HG03354 (cell line): ENCODE results near the gene GYPC.
"Not testable (repeated sequence)": the region's sequence is repeated elsewhere in the genome, so short reads cannot be mapped to it uniquely, and the experiment has no call there.

Experiments
- ATAC-seq: cut with Tn5 transposase; IDR thresholded peaks from one replicate; pipeline ENCODE4 v1.9.1; 2021; ENCODE audit warnings: mild to moderate bottlenecking; ENCODE audit not compliant: unreplicated experiment, poor library complexity, severe bottlenecking

Gene GYPC

GRCh38 chr2:126692241-126692640, 36.3 kb downstream of the GYPC start:
- not testable (repeated sequence) for ATAC-seq

- ATAC-seq, result not testable (repeated sequence)
These were observed 37.1 kb downstream of the GYPC start for GRCh38 chr2:126692934-126693592.

DNA sequence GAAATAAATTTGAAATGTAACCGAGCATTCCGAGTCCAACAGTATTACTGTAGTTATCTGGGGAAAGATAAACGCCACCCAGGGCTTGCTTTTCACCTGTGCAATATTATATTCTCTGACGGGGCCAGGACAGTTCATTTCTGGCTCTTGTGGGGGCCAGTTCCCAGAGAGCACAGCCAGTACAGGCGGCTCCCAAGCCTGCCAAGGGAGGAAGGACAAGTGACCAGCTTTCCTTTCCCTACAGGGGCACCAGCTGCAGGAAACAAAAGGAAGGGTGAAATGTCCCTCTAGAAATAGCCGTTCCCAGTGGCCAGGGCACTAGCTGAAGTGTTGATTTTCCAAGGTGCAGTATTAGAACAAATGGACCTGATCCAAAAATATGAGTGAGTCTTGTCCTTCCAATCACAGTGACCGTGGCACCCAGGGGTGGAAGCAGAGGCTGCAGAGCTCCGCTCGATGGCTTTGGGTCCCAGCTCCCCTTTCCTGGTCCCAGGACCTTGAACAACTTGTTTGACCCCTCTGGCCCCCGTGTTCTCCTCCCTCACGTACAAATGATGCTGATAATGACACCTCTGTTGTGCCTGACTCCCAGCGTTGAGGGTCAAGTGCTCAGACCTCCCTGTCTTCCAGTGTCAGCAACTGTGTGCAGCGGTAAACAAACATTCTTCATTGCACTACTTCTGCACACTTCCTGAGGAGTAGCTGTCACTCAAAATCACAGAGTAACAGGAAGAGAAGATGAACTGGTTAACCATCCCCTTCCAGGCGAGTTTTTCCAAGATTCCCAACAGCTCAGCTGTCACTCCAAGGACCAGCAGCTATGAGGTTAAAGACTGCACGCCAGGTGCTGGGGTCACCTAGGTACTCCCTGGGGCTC, 40.9 kb downstream of the GYPC start:
- no peak for ATAC-seq

- no peak for ATAC-seq
These were observed 42.4 kb downstream of the GYPC start for GRCh38 chr2:126698376-126698775.

GRCh38 chr2:126699018-126699417, 43.1 kb downstream of the GYPC start:
- no peak for ATAC-seq

DNA sequence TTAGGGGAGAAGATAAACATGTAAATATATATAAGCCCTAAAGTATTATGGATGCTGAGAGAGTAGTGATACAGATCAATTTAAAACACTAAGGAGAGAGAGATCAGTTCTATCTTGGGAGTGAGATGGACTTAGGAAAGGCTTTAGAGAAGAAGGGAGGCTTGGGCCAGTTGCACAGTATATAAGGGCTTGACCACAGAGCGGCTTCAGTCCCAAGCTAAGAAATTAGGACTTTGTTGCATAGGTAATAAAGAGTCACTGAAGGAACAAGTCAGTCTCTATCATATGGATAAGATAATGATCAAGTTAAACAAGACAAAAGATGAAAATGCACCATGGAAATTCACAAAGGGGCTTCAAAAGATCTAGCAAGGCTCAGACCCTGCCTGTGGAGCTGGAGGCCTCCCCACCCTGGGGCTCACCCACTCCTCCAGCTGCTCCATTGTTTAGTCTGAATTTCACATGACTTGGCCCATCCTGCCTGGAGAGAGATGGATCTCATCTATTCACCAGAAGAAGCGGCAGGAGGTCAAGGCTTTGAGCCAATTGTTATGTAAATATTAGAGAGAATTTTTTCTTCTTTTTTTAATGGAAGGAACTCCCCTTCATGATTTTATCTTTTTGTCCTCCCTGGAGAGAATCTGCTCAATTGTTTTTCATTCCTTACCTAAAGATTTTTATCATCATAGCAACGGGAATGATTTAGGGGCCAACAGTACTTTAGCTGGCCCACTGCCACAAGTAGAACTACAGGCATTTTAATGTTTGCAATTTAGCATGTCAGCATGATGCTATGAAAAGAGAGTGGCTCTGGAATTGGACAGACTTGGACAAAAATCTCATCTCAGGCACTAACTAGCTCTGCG, 44.0 kb downstream of the GYPC start:
- ATAC-seq, result no peak

DNA sequence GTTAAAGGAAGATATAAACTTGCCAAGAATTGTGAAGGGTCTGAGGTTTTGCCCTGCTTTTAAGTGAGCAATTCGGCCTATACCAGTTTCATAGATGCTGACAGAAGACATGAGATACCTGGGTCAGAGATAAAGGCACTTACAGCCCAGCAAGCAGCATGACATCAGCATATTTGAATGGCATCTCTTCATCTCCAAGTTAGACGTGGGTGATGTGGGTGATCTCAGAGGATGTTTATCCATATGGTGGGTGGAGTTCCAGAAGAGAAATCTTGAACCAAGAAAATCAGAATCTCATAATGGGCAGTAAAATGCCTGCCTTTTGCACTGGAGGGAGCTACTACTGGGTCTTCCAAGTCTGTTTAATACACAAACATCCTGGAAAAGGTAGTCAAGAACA, 44.7 kb downstream of the GYPC start:
- ATAC-seq, result no peak

GRCh38 chr2:126703311-126703710, 47.4 kb downstream of the GYPC start:
- no peak for ATAC-seq

DNA sequence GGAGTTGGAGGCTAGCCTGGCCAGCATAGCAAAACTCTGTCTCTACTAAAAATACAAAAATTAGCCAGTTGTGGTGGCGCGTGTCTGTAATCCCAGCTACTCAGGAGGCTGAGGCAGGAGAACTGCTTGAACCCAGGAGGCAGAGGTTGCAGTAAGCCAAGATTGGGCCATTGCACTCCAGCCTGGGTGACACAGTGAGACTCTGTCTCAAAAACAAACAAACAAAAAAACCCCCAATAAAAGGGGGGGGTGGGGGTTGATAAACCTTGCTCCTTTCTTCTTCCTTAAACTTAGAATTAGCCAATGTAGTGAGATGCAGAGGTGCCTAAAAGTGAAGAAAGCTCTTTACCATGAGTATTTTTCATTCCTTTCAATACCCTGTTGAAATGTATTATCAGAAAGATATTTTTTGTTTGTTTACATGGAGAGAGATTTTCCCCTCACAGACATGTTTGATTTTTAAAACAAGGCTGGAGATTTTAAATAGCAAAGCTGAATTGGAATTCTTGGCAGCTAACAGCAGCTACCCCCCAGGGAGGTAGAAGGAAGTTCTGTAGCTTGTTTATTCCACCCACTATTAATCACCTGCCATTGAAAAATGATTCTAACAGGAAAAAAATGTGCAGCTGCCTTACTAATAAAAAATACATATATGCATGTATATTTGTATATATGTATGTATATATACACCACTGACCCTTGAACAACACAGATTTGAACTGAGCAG, 48.6 kb downstream of the GYPC start:
- ATAC-seq, result no peak

DNA sequence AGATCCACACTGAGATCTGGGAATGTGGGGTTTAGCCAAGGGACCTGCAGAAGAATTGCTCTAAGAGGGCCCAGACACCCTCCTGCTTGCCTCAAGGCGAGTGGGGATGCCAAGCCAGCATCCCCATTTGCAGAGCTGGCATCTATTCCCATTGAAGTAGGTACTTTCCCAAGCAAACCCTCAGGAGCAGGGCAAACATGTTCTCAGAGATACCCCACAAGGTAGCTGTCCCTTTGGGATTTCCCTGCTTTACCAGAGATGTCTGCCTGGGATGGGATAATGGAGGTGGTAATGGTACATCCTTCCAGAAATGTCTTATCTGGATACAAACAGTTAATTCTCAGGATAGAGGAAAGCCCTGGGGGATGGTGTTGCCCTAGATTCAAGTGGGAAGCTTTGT, 51.2 kb downstream of the GYPC start:
- no peak for ATAC-seq

- no peak for ATAC-seq
These were observed 52.0 kb downstream of the GYPC start for GRCh38 chr2:126707941-126708340.

- no peak for ATAC-seq
These were observed 58.4 kb downstream of the GYPC start for GRCh38 chr2:126714191-126714965.

DNA sequence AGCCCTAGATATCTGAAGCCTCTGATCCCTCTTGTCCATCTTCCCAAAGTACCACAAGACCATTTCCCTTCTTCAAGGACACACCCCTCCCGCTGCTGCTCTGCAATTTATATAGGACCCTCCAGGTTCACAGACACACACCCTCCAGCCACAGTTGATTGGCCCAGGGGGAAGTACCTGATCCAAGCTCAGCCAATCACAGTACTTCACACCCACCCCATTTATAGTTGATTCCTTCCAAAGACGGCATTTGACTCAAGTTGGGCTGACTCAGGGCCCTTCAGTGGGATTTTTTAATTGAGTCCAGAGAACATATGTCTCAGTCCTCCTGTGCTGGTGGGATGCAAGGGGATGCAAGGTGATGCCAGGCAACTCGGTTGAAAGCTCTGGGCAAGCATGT, 59.2 kb downstream of the GYPC start:
- no peak for ATAC-seq

GRCh38 chr2:126715576-126716406, 59.8 kb downstream of the GYPC start:
- ATAC-seq, result no peak

DNA sequence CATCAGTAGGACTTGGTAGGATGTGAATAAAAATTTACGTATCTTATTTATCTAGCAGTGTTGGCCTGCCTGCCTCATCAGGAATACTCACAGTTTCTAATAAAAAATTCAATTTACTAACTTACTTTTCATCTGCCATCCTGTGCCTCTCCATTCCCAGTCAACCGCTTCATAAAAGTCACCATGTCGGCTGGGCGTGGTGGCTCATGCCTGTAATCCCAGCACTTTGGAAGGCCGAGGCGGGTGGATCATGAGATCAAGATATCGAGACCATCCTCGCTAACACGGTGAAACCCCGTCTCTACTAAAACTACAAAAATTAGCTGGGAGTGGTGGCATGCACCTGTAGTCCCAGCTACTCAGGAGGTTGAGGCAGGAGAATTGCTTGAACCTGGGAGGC, 61.3 kb downstream of the GYPC start:
- ATAC-seq, result not testable (repeated sequence)

GRCh38 chr2:126717928-126718327, 62.0 kb downstream of the GYPC start:
- no peak for ATAC-seq

DNA sequence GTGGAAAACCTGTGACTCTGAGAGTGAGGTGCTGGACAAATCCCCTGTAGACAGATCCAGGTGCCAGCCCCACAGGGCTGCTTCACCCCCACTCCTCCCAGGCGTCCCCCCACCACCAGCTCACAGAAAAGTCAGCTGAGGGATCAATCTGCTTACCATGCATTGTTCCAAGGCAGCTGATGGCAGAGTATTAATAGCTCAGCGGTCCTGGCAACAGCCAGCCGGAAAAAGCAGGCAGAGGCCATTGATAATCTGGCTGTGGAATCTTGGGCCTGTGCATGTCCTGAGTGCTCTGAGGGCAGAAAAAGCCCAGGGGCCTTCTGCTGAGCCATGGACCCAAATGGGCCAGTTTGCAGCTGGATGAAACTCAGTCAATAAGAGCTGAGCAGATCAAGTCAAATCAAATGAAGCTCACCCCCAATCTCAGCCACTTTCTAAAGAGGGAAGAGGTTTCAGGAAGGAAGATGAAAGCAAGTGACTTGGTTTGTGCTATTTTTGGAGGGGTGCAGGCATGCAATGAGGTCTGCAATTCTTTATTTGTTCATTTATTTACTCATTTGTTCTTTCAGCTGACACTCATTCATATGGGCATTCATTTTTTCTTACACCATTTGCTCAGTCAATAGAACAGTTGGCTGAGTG, 63.4 kb downstream of the GYPC start:
- ATAC-seq, result no peak
